ENCODE measurements around the gene RNU7-1.

The RNU7-1 gene

GRCh38 chr12:6960593-6961277, 17.1 kb downstream of the RNU7-1 start:
- Histone ChIP-seq H3F3A (ENCODE audit: insufficient read depth, low read length) (peaks cover 58% of the 10 kb centered on the region), H4K20me1 (ENCODE audit: insufficient read depth, low read length) (no peaks in the 10 kb centered on the region), H3K27me3 (replicated peaks; ENCODE audit: insufficient read depth, low read length) (no peaks in the 10 kb centered on the region), H2AFZ (ENCODE audit: low read length) (no peak overlapping the region), H3K36me3 (replicated peaks; ENCODE audit: insufficient read depth, low read length) (no peaks in the 10 kb centered on the region; the same call in 1 of the 2 replicates), H3K27ac (ENCODE audit: low read length) (peak overlapping the region; percentile 94), H3K4me2 (ENCODE audit: low read depth, low read length) (peak overlapping the region; percentile 94), H3K9me2 (replicated peaks; ENCODE audit: insufficient read depth, low read length) (no peaks in the 10 kb centered on the region), H3K79me2 (ENCODE audit: low read length) (peaks cover 50% of the 10 kb centered on the region), H3K9ac (ENCODE audit: low read length) (peak overlapping the region; percentile 78), H3K4me1 (ENCODE audit: low read length) (peaks cover 76% of the 10 kb centered on the region), H3K9me3 (replicated peaks; ENCODE audit: insufficient read depth, low read length) (no peaks in the 10 kb centered on the region), H3K4me3 (ENCODE audit: low read length) (peak overlapping the region; percentile 56)
- TF ChIP-seq EZH2phosphoT487 (IDR thresholded peaks at IDR 0.05; ENCODE audit: low read length) (no peak), CTCF (IDR thresholded peaks at IDR 0.05; ENCODE audit: low read length) (peak; percentile 58), EZH2 (optimal IDR thresholded peaks at IDR 0.05; ENCODE audit: low read depth, low read length) (no peak)
- DNase-seq, result peak; percentile 78

DNA sequence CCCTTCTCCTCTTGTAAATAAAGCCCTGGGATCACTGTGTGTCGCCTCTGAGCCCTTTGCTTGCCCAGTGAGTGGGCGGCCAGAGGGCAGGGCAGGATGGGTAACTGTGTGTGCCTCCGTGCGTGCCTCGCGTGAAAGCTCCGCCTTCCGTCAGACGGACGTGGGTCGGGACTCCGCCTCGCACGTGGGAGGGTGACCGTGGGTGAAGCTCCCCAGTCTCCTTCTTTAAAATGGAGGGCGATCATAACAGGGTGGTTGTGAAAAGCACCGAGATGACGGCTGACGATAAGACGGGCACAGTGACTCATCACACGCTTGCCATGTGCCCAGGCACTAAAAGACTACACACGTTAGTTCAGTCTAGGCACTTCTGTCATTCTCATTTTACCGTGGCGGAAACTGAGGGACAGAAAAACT, 17.7 kb downstream of the RNU7-1 start:
- H3K4me1 ChIP-seq (ENCODE audit: low read length), result peaks cover 71% of the 10 kb centered on the region
- no peaks in the 10 kb centered on the region for H4K20me1 ChIP-seq (ENCODE audit: insufficient read depth, low read length)
- H2AFZ ChIP-seq (ENCODE audit: low read length), result no peak overlapping the region
- peaks cover 63% of the 10 kb centered on the region for H3F3A ChIP-seq (ENCODE audit: insufficient read depth, low read length)
- H3K9me2 ChIP-seq (replicated peaks; ENCODE audit: insufficient read depth, low read length), result no peaks in the 10 kb centered on the region
- no peaks in the 10 kb centered on the region; the same call in 1 of the 2 replicates for H3K36me3 ChIP-seq (replicated peaks; ENCODE audit: insufficient read depth, low read length)
- peaks cover 46% of the 10 kb centered on the region for H3K79me2 ChIP-seq (ENCODE audit: low read length)
- DNase-seq, result peak; percentile 6
- peak overlapping the region; percentile 94; the same call in 1 of the 2 replicates for H3K4me2 ChIP-seq (ENCODE audit: low read depth, low read length)
- no peaks in the 10 kb centered on the region for H3K9me3 ChIP-seq (replicated peaks; ENCODE audit: insufficient read depth, low read length)
- peak overlapping the region; percentile 56; the same call in 1 of the 2 replicates for H3K4me3 ChIP-seq (ENCODE audit: low read length)
- peak overlapping the region; percentile 78 for H3K9ac ChIP-seq (ENCODE audit: low read length)
- H3K27me3 ChIP-seq (replicated peaks; ENCODE audit: insufficient read depth, low read length), result no peaks in the 10 kb centered on the region
- H3K27ac ChIP-seq (ENCODE audit: low read length), result peak overlapping the region; percentile 94
- TF ChIP-seq CTCF (IDR thresholded peaks at IDR 0.05; ENCODE audit: low read length), result no peak
- no peak for TF ChIP-seq EZH2phosphoT487 (IDR thresholded peaks at IDR 0.05; ENCODE audit: low read length)
- TF ChIP-seq EZH2 (optimal IDR thresholded peaks at IDR 0.05; ENCODE audit: low read depth, low read length), result no peak

DNA sequence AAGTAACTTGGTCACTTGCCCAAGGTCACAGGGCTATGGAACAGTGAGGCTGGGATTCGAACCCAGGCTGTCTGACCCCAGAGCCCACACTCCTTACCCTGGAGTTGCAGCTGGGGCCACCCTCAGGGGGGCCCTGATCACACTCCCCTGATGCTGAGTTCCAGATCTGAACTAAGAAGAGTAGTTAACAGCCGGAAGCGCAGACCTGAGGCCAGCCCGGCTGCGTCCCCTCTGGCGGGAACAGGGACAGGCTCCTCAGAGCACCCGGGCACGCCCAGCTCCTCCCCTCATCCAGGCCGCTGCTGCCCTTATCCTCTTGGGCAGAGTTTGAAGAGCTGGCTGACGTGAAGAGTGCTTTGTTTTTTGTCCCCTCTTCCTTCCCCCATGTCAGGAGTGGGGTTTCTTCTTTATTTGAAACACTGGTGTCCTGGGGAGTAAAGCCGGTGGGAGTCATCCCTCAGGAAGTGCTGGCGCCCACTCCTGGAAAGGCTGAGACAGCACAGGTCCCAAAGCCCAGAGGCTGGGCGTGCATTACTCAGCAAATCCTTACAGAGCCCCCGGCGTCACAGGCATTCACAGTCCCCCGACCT, 18.2 kb downstream of the RNU7-1 start:
- DNase-seq, result peak; percentile 46
- no peak overlapping the region for H3K4me3 ChIP-seq (ENCODE audit: low read length)
- TF ChIP-seq EZH2phosphoT487 (IDR thresholded peaks at IDR 0.05; ENCODE audit: low read length) (no peak), EZH2 (optimal IDR thresholded peaks at IDR 0.05; ENCODE audit: low read depth, low read length) (no peak), CTCF (IDR thresholded peaks at IDR 0.05; ENCODE audit: low read length) (peak; percentile 40)
- H2AFZ ChIP-seq (ENCODE audit: low read length), result no peak overlapping the region
- peak overlapping the region; percentile 94; the same call in 1 of the 2 replicates for H3K4me2 ChIP-seq (ENCODE audit: low read depth, low read length)
- H4K20me1 ChIP-seq (ENCODE audit: insufficient read depth, low read length), result no peaks in the 10 kb centered on the region
- H3K27me3 ChIP-seq (replicated peaks; ENCODE audit: insufficient read depth, low read length), result no peaks in the 10 kb centered on the region
- no peaks in the 10 kb centered on the region for H3K9me2 ChIP-seq (replicated peaks; ENCODE audit: insufficient read depth, low read length)
- peak overlapping the region; percentile 94 for H3K27ac ChIP-seq (ENCODE audit: low read length)
- H3K4me1 ChIP-seq (ENCODE audit: low read length), result peaks cover 66% of the 10 kb centered on the region
- no peaks in the 10 kb centered on the region; the same call in 1 of the 2 replicates for H3K36me3 ChIP-seq (replicated peaks; ENCODE audit: insufficient read depth, low read length)
- peak overlapping the region; percentile 78 for H3K9ac ChIP-seq (ENCODE audit: low read length)
- peaks cover 44% of the 10 kb centered on the region for H3K79me2 ChIP-seq (ENCODE audit: low read length)
- H3F3A ChIP-seq (ENCODE audit: insufficient read depth, low read length), result peaks cover 68% of the 10 kb centered on the region
- H3K9me3 ChIP-seq (replicated peaks; ENCODE audit: insufficient read depth, low read length), result no peaks in the 10 kb centered on the region
